GM19463 (cell line): ENCODE measurements around the gene CDC42BPA.
"Not testable (repeated sequence)": the region's sequence is repeated elsewhere in the genome, so short reads cannot be mapped to it uniquely, and the experiment has no call there.

ENCODE experiments used
- ATAC-seq: cut with Tn5 transposase; IDR thresholded peaks from one replicate; pipeline ENCODE4 v1.9.1; 2021; ENCODE audit warnings: mild to moderate bottlenecking, moderate library complexity; ENCODE audit not compliant: unreplicated experiment

CDC42BPA gene

DNA sequence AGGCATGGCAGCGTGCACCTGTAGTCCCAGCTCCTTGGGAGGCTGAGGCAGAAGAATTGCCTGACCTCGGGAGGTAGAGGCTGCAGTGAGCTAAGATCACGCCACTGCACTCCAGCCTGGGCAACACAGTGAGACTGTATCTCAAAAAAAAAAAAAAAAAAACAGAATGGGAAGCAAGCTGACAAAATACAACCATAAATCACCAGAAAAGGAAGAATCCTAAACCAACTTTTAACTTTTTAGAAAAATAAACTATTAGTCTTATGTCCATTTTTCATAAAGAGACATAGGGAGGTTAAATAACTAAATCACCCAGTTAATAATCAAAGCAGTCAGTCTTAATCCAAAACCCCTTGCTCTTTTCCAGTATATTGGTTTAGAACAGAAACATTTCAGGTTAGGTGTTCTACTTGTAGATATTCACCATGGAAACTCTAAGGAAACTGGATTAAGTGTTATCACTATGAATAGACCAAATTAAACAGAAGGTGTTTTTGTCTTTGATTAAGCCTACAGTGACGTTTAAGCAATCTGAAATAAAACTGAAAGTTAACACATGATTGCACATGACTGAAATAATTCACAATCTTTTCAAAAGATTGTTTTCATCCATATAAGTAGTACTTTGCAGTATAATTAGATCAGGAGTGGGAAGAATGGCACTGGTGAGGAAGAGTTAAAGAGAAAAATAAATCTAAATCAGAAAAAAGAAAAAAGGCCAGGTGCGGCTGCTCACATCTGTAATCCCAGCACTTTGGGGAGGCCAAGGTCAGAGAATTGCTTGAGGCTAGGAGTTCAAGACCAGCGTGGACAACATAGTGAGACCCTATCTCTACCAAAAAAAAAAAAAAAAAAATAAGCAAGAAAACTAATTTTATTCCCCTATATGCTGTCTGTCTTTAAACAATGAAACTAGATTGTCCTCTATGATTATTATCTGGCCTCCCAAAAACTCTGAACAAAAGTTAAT is 9.6 kb downstream of the CDC42BPA start:
- ATAC-seq = no peak

DNA sequence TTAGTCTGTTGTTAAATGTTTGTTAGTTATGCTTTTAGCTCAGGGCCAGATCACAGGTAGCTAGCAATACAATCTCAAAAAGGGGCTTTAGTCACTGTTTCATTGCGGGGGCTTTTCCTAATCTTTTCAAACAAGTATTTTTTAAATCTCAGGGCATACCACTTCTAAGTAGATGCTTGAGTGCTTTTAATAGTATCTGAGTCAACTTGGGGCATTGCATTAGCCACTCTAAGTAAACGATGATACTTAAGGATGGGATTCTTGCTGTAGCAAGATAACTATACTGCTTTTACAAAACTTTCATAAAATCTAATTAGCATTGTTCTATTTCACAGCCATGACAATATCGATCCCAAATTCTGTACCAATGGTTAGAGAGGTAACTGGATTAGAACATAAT is 11.6 kb downstream of the CDC42BPA start:
- no peak for ATAC-seq

DNA sequence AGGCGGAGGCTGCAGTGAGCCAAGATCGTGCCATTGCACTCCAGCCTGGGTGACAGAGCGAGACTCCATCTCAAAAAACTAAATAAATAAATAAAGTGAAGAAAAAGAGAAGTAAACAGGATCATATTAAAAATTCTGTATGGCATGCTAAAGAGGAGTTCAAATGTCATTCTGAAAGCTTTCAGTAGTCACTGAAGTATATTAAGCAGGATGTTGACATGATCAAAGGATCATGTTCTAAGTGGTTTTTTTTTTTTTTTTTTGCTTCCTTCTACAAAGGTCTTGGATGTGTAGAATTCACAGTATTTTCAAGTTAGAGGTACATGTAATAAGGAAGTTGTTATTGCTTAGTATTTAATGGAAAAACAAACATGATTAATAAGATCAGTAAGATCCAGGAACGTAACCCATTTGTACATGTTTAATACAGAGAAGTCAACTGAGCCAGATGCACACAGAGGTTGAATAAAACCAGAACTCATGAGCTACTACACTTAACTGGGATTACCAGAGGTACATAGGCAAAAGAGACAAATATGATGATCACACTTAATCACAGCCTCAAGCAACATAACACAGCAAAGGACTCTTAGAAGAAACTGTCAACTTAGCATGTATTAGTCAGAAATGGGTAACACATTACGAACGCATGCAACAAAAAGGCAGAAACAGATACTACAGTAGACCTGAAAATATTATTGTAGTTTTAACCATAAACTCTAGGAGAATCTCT is 12.2 kb downstream of the CDC42BPA start:
- no peak for ATAC-seq

DNA sequence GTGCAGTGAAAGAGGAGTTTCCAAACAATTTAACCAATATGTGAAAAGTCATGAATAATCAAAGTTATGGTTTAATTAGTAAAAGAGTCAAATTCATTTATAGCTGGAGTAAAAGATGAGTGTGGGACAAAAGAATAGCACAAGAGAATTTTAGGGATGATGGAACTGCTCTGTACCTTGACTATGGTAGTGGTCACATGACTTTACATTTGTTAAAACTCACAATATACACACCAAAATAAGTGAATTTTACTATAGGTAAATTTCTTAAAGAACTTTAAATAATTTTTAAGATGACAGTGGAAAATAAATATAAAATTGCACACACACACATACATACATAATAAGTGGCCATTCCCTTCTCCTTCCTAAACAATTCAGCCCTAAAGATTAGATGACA is 13.6 kb downstream of the CDC42BPA start:
- no peak for ATAC-seq

DNA sequence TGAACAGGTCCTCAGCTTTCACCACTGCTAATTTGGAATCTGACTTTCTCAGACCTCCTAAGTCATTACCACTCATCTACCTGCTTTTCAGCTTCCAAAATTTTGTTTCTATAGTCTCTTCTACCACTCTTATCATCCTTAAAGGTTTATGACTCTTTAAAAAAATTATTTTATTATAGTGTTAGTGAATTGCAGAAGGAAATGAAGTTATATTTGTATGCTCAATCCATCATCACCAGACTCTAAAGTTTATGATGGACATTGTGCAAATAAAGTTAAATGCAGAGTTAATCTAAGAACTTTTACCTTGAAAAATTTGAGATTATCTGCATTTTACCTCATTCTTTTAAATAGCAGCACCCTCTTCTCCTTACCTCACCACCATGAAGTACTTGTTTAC is 14.6 kb downstream of the CDC42BPA start:
- no peak for ATAC-seq

DNA sequence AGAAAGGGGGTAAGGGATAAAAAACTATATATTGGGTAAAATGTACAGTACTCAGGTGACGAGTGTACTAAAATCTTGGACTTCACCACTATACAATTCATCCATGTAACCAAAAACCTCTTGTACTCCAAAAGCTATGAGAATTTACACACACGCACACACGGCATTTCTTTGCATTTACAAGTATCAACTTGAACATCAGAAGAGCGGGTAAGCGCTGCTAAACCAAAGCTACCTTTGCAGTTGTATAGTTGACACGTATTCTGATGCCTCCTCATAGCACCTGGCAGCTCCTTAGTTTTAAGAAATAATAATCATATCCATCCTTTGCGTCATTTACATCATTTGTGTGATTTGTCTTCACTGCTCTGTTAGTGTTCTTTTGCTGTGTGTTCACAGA is 17.6 kb downstream of the CDC42BPA start:
- ATAC-seq = no peak

DNA sequence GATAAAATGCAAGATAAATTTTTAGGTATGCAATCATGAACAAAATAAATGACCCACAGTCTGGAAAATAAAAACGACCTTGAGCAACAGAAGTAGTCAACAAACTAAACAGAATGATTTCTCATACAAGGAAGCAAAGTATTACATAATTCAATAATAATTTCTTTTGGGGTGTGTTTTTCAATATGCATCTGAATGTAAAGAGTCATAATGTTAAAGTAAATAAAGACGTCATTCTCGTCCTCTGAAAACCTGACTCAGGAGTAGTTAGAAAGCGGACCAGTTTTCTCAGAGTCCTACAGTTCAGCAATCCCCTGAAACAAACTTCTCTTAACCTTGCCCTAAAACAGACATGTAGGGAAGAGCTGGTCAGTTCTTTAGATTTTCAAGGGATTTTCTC is 18.6 kb downstream of the CDC42BPA start:
- ATAC-seq = no peak

DNA sequence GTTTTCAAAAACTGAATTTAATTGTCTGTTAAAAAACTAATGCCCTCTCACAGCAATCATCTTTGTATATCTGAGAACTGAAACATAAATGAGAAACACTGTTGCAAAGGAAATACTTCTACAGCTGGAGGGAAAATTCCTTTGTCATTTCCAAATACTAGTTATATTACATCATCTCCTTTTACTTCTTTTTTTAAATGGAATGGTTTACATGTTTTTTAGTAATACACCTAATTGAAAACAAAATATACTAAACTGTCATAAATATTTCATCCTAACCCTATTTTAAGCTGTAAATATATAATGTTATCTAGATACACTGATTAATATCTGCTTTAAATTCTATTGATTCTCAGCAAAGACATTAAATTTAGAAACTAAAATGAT is 19.1 kb downstream of the CDC42BPA start:
- ATAC-seq = no peak

DNA sequence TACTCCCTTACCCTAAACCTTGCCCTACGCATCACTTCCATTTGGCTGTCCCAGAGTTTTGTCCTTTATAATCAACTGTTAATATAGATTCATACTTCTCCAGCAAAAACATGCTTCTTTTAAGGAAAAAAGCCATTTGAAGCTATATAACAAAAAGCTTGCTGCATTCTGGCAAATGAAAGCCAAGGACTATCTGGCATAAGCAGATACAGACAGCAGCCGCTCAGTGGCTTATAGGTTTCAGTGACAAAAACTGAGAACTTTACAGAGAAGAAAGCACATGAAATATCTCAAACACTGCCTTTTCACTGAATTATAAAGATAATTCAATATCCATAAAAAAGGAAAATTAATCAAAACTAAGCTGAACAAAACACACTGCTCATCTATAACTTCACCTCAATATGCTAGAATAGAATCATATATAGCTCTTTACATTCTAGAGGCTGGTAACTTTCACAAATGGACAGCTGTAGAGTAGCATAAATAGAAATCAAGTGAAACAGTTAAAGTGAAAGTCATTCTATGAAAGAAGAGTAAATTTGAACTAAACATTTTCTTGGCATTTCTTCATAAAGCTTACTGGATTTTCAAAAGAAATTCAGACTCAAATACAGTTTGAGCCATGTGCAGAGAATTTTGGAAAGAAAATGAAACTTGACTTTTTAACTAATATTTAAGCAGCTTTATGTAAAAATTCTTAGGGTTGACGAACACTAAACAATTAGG is 19.6 kb downstream of the CDC42BPA start:
- no peak for ATAC-seq

DNA sequence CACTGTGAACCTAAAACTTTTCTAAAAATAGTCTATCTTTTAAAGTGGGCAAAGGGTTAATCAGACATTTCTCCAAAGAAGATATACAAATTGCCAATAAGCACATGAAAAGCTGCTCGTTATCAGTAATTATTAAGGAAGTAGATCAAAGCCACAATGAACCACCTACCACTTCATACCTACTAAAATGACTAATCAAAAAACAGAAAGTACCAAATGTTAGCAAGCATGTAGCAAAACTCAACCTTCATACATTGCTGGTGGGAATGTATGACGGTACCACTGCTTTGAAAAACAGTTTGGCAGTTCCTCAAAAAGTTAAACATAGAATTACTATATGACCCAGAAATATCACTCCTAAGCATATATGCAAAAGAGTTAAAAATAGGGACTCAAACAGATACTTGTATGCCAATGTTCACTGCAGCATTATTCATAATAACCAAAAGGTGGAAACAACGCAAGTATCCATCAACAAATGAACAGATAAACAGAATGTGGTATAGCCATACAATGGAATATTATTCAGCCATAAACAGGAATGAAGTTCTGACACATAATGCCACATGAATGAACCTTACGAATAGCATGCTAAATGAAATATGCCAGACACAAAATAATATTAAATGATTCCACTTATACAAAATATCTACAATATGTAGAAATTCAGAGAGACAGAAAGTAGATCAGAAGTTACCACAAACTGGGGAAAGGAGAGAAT is 21.1 kb downstream of the CDC42BPA start:
- no peak for ATAC-seq

DNA sequence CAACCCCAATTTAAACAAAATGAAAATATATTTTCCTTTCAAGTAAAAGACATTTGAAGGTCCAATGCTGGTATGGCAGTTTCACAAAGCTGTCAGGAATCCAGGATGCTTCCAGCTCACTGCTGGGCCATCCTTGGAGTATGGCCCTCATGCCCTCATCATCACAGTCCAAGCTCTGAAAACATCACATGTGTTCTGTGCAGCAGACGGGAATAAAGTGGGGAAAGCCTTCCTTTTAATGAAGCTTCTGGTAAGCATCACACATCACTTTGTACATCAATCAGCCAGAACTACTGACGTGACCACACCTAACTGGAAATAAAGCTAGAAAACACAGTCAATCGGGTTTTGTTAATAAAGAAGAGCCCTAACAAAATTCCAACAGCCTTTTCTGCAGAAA is 22.7 kb downstream of the CDC42BPA start:
- no peak for ATAC-seq

DNA sequence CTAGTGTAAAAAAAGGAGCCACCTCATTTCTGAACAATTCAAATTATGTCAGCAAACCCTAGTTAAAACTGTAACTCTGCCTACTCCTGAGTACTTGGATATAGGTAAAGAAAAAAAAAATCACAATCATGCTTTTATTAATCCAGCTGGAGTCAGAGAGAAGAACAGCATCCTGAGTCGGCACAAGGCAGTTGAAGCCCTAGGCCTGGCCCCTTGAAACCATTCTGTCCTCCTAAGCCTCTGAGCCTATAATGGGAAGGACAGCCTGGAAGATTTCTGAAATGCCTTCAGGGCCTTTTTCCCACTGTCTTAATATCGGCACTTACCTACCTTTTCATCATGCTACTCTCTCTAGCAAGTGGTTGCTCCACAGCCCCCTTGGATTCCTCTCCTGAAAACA is 32.5 kb downstream of the CDC42BPA start:
- no peak for ATAC-seq

DNA sequence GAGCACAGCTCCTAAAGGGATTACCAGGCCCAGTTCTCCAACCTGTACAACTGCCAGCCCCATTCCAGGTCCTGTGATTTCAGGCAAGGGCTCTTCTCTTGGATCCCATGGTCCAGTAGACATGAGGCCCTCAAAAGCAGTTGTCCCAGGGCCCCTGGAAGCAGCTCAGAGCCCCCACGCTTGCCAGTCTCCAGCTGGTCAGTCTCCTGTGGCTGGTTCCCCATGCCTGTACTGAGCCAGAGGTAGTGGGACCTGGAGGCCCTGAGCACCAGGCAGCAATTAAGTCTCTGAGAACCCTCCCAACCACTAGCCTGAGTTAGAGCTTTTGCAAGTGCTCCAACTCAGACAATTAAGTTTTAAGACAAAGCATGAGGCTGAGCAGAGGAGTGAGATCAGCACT is 36.9 kb downstream of the CDC42BPA start:
- ATAC-seq = no peak

DNA sequence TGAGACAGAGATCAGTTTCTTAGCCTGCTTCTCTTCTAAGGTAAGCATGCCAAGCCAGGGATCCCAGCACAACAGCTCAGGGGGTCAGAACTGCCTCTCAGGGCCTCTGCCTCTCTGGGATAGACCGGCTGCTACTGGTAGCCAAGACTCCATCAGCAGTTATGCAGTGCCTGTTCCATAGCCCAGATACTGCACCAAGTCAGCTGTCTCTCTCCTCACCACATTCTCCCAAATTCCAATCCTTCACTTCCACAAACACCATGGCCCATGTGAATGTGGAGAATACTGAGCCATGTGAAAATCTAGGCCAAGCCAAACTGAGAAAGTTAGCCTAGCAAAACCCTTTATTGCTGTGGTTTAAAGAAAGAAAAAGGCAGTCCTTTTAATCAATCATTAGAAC is 37.5 kb downstream of the CDC42BPA start:
- ATAC-seq = no peak

DNA sequence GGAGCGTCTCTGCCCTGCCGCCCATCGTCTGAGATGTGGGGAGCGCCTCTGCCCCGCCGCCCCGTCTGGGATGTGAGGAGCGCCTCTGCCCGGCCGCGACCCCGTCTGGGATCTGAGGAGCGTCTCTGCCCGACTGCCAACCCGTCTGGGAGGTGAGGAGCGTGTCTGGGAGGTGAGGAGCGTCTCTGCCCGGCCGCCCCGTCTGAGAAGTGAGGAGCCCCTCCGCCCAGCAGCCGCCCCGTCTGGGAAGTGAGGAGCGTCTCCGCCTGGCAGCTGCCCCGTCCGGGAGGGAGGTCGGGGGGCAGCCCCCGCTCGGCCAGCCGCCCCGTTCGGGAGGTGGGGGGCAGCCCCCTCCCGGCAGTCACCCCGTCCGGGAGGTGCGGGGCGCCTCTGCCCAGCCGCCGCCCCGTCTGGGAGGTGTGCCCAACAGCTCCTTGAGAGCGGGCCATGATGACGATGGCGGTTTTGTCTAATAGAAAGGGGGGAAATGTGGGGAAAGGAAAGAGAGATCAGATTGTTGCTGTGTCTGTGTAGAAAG is 42.1 kb downstream of the CDC42BPA start:
- ATAC-seq = not testable (repeated sequence)

DNA sequence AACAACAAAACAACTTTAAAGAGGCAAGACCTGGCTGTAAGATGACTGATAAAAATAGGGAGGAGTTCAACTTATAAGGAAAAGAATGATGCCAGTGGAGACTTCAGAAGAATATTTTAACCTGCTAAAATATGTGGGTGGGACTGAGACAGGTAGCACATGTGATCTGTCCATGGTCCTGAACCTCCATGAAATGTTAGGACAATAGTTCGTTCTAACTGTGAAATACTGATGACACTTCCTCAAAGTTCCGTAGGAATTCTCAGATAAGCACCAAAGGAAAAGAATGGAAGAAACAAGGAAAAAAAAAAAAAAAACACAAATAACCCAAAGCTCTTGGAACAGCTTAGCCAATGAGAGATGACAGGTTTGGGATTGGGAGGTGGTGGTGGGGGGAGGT is 44.7 kb downstream of the CDC42BPA start:
- no peak for ATAC-seq

DNA sequence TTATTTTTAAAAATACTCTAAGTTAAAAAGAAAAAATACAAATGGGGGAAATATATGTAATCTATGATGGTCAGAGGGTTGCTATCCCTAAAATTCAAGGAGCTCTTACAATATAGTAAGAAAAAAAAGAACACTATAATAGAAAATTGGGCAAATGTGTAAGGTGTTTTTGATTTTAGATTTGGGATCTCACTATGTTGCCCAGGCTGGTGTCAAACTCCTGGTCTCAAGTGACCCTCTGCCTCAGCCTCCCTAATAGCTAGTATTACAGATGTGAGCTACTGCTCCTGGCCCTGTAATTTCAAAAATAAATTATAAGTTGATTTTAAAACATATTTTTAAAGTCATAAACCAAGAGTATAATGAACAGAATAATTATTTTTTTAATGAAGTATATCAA is 45.9 kb downstream of the CDC42BPA start:
- ATAC-seq = no peak

DNA sequence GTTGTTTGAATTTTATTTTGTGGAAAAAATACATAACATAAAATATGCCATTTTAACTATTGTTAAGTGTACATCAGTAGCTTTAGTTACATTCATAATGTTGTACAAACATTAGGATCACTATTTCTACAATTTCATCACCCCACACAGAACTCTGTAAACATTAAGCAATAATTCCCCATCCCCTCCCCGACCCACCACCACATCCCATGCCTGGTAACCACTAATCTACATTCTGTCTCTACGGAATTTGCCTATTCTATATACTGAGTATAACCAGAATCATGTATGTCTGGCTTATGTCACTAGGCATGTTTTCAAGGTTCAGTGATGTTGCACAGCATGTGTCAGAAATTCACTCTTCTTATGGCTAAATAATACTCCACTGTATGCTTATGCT is 47.7 kb downstream of the CDC42BPA start:
- no peak for ATAC-seq

DNA sequence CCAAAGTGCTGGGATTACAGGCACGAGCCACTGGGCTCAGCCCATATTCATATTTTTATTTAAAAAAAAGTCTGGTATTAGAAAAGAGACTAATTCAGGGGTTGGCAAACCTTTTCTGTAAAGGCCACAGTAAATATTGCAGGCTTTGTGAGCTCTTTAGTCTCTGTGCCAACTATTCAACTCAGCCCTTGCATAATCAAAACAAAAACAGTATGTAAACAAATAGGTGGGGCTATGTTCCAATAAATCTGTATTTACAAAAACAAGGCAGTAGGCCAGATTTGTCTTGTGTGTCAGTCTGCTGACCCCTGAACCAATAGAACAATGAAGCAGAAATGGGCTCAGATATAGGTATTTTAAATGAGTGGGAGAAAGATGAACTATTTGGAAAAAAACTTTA is 49.3 kb downstream of the CDC42BPA start:
- ATAC-seq = no peak

DNA sequence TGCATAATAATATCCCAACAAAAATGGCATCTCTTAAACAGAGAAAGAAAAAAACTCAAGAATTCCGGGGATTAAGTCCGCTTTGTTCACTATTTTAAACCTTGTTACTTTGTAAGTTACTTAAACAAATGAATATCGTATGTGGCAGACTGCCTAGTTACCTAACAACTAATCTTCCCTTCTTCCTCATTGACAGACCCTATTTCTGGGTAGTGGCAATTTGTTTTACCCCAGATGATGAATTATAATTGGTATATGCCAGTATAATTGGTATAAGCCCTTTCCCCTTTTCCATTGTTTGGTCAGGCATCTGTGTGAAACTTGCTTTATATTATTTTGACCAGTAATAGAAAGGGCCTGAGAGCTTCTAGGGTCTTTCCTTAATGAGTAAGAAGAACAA is 52.4 kb downstream of the CDC42BPA start:
- ATAC-seq = no peak

DNA sequence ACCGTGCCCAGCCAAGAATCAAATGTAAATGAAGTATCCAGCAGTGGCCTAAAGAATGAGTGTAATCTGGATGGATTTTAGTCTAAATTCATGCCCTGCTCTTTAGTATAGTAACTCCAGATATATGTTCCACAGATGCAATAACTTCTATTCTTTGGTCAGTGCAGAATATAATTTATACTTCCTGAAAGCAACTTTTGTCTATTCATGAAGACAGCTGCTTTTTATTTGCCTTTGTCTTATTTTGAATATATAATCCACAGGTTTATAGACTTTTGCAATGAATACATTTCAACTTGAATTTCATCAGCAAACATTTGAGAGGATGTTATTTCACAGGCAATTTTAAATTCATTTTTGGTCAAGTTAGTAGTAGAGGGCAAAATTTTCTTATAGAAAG is 54.4 kb downstream of the CDC42BPA start:
- no peak for ATAC-seq
